HG03135 (cell line): ENCODE measurements around the gene ADGRB3.
"Not testable (repeated sequence)": the region's sequence is repeated elsewhere in the genome, so short reads cannot be mapped to it uniquely, and the experiment has no call there.

ENCODE experiments used
- ATAC-seq: cut with Tn5 transposase; IDR thresholded peaks from one replicate; pipeline ENCODE4 v1.9.1; 2021; ENCODE audit warnings: mild to moderate bottlenecking, moderate library complexity; ENCODE audit not compliant: unreplicated experiment

ADGRB3 gene

GRCh38 chr6:68778356-68779020 lies 143.4 kb downstream of the ADGRB3 start:
- no peak for ATAC-seq

- ATAC-seq = no peak
Measured at GRCh38 chr6:68779366-68779765, 144.3 kb downstream of the ADGRB3 start.

- not testable (repeated sequence) for ATAC-seq
Measured at GRCh38 chr6:68790128-68790527, 155.0 kb downstream of the ADGRB3 start.

DNA sequence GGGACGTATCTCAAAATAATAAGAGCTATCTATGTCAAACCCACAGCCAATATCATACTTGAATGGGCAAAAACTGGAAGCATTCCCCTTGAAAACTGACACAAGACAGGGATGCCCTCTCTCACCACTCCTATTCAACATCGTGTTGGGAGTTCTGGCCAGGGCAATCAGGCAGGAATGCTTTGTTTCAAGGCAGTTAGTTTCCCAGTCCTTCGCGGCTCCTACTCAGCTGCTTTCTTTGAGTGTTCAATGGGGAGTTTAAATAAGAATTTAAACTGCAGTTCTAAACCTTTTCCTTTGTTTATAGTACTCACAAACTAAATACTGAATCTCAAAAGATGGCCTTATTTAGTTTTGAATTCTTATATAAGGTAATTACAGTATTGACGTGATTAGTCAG lies 179.9 kb downstream of the ADGRB3 start:
- ATAC-seq = not testable (repeated sequence)

GRCh38 chr6:68826501-68826900 lies 191.4 kb downstream of the ADGRB3 start:
- ATAC-seq = no peak

DNA sequence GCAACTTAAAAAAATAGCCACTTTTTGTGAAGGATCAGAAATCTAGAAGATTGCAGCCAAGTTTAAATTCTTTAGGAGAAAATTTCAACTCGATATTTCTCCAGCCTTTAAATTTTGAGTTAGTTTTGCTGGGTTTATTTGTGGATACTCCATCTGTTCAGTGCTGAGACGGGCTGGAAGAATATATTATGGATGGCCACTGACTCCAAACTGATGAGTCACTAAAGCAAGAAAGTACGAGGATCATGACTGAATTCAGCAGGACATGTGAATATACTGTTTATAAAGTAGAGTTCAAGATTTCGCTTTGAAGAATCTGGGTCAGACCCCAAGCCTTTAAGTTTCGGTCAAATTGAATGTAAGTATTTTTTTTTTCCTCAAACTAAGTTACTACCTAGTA lies 199.5 kb downstream of the ADGRB3 start:
- ATAC-seq = no peak

GRCh38 chr6:68838571-68838970 lies 203.5 kb downstream of the ADGRB3 start:
- ATAC-seq = no peak

DNA sequence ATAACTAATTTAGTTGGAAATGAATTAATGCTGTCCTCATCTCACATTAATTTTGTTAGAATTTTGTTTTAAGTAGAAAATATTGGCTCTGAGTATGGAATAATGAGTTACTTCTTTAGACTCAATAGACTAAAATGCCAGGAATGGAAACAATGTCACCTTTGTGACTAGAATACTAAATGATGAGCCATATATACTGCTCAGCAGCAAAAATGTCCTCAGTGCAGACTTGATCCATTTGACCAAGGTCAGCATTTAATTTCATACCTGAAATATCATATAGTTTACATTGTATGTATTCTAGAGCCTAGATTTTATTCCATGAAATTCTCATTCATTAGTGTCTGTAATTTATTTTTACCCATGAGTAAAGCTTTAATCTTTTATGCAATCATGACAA lies 217.7 kb downstream of the ADGRB3 start:
- ATAC-seq = no peak

DNA sequence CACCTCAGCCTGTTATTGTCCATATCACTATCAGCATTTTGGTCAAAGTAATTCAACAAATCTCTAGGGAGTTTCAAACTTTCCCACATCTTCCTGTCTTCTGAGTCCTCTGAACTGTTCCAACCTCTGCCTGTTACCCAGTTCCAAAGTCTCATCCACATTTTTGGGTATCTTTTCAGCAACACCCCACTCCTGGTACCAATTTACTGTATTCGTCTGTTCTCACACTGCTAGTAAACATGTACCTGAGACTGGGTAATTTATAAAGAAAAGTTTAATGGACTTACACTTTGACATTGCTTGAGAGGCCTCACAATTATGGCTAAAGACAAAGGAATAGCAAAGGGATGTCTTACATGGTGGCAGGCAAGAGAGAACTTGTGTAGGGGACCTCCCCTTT lies 224.2 kb downstream of the ADGRB3 start:
- ATAC-seq = no peak

DNA sequence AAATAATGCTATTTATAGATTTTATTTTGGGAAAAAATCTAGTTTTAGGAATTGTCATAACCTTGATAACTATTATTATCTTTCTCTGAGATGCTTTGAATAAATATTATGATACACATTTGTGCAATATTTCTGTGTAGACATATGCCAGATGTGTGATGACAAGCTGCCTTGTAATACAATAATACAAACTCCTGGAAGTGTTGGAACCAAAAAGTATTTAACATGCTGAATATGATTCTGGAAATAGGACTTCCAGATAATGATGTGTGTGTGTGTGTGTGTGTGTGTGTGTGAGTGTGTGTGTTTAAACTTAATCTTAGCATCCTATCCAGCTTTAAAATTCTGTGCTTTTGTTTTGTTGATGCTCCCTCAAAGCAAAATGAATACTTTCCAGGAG lies 233.6 kb downstream of the ADGRB3 start:
- no peak for ATAC-seq

DNA sequence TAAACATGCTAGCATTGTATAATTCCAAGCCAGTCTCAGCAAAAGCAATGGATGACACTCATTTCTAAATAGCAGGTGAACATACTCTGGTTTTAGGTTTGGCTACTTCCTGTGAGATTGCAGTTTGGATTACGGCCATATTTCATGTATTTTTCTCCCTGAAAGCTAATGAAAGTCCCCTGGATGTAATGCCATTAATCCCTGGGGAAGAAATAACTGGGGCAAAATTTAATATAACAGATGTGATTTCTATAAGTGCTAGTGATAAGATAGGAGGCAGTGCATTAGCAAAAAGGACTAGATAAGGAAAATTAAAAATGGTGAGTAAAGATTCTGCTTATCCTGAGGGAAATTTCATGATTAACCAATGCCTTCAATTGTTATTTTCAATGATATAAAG lies 238.2 kb downstream of the ADGRB3 start:
- no peak for ATAC-seq

- ATAC-seq = no peak
Measured at GRCh38 chr6:68874747-68875146, 239.7 kb downstream of the ADGRB3 start.

- ATAC-seq = no peak
Measured at GRCh38 chr6:68875403-68875802, 240.3 kb downstream of the ADGRB3 start.

DNA sequence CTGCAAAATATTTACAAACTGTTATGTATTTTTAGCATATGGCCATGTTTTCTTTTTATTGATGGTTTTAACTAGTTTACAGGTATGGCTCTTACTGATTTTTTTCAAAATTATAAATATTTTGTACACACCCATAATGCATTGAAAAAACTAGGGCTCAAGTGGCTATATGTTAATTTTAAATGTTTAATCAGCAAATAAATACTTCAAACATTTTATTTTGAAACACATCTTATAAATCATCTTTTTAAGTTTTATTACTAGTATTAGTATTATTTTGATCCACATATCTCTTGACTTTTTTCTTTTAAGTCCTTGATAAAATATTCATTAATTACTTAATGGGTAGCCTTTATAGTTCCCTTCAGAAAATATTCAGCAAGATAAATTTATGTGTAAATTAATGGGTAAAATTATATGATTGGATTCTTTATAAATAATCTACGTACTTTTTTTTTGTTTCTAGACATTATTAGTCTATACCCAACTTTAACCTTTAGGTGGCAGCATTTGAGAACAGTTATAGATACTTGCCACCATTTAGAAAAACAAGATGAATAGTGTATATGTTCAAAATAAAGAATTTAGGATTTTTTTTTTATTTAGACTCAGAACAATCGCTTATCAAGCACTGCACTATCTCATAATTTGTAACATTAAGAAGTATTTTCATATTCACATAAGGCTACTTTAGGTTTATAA lies 241.9 kb downstream of the ADGRB3 start:
- ATAC-seq = no peak

DNA sequence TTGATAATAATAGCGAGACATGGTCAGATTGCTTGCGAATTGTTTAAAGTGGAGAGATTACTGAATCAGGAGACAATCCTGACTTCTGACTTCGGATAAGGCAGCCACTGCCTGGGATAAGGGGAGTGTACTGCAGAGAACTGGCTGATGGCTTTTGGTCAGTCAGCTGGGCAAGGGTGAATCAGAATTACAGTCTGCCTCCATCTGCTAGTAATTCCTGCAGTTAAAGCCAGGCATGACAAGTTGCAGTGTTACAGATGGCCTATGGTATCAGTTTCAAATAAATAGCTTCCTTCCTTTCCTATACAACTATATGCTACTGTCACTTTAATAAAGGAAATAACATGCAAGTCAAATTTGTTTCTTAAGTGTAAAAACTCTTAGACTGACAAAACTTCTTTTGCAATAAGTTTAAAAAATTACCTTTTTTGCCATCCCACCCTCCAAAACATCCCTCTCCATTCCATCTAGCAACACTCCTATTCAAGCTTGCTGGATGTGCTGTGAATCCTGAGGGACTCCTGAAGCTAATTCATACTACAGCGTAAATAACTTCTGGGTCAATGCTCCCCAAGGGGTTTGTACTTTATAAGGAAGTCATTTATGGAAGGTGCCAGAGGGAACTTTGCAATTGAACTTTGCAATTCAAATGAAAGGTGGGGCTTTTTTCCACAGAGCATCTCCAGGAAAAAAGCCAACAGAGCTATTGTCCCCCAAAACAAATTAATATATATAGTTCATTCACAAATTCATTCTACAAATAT lies 245.2 kb downstream of the ADGRB3 start:
- no peak for ATAC-seq

DNA sequence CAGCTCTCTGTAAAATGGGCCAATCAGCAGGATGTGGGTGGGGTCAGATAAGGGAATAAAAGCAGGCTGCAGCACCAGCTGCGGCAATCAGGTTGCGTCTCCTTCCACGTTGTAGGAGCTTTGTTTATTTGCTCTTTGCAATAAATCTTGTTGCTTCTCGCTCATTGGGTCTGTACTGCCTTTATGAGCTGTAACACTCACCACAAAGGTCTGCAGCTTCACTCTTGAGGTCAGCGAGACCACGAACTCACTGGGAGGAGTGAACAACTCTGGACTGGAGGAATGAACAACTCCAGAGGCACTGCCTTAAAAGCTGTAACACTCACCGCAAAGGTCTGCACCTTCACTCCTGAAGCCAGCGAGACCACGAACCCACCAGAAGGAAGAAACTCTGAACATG lies 248.2 kb downstream of the ADGRB3 start:
- not testable (repeated sequence) for ATAC-seq

- no peak for ATAC-seq
Measured at GRCh38 chr6:68891419-68891818, 256.3 kb downstream of the ADGRB3 start.

GRCh38 chr6:68892452-68892851 lies 257.4 kb downstream of the ADGRB3 start:
- ATAC-seq = no peak

DNA sequence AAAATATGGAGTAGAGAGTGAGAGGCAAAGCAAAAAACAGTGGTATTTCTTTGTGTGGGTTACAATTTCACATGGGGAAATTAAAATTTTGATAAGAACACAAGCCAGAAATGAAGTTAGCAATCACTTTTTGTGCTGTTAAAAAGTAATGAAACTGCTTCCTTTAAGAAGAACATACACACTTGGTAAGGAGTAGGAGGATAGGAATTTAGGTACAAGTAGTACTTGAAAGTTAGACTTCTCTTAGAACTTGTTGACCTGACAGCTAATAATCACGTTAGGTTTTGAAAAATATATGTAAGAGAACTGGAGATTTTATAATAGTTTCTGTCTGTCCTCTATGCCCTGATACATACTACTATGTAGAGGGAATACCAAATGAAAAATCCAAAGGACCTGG lies 260.8 kb downstream of the ADGRB3 start:
- no peak for ATAC-seq

GRCh38 chr6:68901044-68901443 lies 266.0 kb downstream of the ADGRB3 start:
- no peak for ATAC-seq

GRCh38 chr6:68911334-68911733 lies 276.3 kb downstream of the ADGRB3 start:
- no peak for ATAC-seq

DNA sequence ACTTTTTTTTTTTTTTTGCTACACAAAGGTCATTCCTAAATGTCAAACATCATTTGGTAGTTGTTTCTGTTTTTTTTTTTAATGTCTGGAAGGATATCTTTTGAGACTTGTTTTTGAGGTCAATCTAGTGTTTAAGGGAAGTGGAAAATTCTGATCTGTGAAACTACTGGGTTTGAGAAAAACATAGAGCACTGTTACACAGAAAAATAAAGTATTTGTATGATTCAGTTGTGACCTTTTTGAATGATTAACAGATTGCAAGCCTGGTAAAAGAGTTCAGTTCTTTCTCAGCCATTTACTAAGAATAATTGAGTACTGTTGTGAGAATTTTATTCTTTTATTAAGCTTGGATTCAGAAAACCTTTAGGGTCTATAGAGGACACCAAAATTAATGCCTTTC lies 276.7 kb downstream of the ADGRB3 start:
- no peak for ATAC-seq
